Measurements from ENCODE around the gene MYL4. TPM values are rescaled to one million over a fixed set of nuclear protein-coding genes. Genes with fewer than 3 reads are reported as not detected.
"Not testable (repeated sequence)": the region's sequence is repeated elsewhere in the genome, so short reads cannot be mapped to it uniquely, and the experiment has no call there.

Gene MYL4
- total and polyA plus RNA-seq, 4 donors, result 0.96 to 3.0 (median 2.1) TPM; not detected in 1

DNA sequence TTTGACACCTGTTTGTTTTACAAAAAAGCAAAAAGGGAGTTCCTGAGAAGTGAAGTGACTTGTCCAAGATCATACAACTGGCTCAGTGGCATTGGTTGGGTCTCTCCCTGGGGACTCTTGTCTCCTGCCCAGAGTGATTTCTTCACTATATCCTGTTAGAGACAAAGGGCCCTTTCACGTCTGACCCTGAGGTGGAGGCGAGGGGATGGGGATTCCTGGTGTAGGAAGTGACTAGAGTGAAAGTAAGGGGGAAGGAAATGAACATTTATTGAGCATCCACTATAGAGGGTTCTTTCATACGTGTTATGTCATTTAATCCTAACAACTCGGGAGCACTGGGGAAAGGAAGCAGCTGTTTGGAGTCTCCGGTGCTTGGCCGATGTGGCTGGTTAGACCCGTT lies 53.4 kb downstream of the MYL4 start:
- ATAC-seq (ENCODE audit: low FRiP score), result no peak
- H3K27ac ChIP-seq (ENCODE audit: low read depth in 1 of 2, low read length in 2 of 2), result peak overlapping the region in 1 of 2 donors; percentile 3

DNA sequence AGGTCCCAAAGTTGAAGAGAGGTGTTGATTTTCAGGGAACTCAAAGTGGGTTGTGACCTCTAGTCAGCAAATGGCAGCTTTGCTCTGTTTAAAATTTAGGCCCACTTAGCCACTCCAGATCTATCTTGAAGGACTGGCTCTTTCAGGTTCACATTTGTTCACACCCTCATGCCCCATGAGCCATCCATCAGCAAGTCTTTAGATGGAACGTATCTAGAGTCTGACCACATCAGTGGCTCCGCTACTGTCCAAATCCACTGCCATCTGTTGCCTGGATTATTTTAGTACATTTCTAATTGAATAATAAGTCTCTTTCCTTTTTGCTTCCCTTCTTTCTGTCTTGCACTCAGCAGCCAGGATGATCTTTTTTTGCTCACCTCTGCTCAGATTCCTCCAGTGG lies 55.0 kb downstream of the MYL4 start:
- H3K27ac ChIP-seq (ENCODE audit: low read depth in 1 of 2, low read length in 2 of 2), result peak overlapping the region in 1 of 2 donors; percentile 61

More for the DNA sequence above, 53.4 kb downstream of the MYL4 start:
- no peaks in the 10 kb centered on the region for H3K27me3 ChIP-seq (ENCODE audit: control insufficient read depth in 1 of 2, insufficient read depth in 2 of 2, low read length in 1 of 2)
- H3K4me3 ChIP-seq (ENCODE audit: low read length in 2 of 2), result no peak overlapping the region
- no peaks in the 10 kb centered on the region for H3K36me3 ChIP-seq (ENCODE audit: control insufficient read depth in 1 of 2, insufficient read depth in 2 of 2, low read length in 1 of 2)
- WGBS, 2 donors, result 93 to 94% methylated on average over 7 of the region's 7 CpGs
- intact Hi-C loops (cut with DNase I), result no loop called here
- H3K4me1 ChIP-seq (ENCODE audit: control insufficient read depth in 1 of 2, insufficient read depth in 2 of 2, low read length in 2 of 2), result peaks cover 2 to 12% of the 10 kb centered on the region in 2 donors
- H3K9me3 ChIP-seq (ENCODE audit: control insufficient read depth, low read length), result no peaks in the 10 kb centered on the region
- DNase-seq, result no peak

DNA sequence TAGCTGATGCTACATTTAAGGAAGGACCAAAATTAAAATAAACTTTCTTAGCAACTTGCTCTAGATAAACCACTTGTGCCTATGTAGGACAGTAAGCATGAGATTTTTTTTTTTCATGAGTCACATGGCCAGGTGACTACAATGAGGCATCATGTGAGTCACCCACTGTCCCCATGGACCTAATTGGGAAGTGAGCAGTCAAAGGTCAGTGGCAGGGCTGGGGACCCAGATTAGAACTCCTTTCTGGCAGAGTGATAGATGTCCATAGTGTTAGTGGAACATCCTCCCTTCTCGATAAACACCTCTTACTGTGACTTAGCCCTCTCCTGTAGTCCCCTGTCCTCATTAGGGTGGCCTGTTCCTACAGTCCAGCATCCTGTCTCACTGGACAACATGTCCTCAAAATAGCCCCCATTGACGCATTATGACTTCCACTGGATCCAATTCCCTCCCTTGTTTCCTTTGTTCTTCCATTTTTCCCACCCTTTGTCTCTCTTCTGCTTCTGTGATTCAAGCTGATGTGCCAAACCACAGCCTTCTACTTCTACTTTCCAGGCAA lies 56.9 kb downstream of the MYL4 start:
- peak overlapping the region in 1 of 2 donors; percentile 56 for H3K27ac ChIP-seq (ENCODE audit: low read depth in 1 of 2, low read length in 2 of 2)
- no peaks in the 10 kb centered on the region for H3K27me3 ChIP-seq (ENCODE audit: control insufficient read depth in 1 of 2, insufficient read depth in 2 of 2, low read length in 1 of 2)
- WGBS, 2 donors, result 85 to 95% methylated on average over 2 of the region's 2 CpGs
- no peaks in the 10 kb centered on the region for H3K36me3 ChIP-seq (ENCODE audit: control insufficient read depth in 1 of 2, insufficient read depth in 2 of 2, low read length in 1 of 2)
- ATAC-seq (ENCODE audit: low FRiP score) (no peak), DNase-seq (no peak)
- peaks cover 4 to 13% of the 10 kb centered on the region in 2 donors for H3K4me1 ChIP-seq (ENCODE audit: control insufficient read depth in 1 of 2, insufficient read depth in 2 of 2, low read length in 2 of 2)
- H3K4me3 ChIP-seq (ENCODE audit: low read length in 2 of 2), result no peak overlapping the region
- H3K9me3 ChIP-seq (ENCODE audit: control insufficient read depth, low read length), result no peaks in the 10 kb centered on the region
- intact Hi-C loops (cut with DNase I), result no loop called here

More for the DNA sequence above, 55.0 kb downstream of the MYL4 start:
- no peak overlapping the region for H3K4me3 ChIP-seq (ENCODE audit: low read length in 2 of 2)
- H3K9me3 ChIP-seq (ENCODE audit: control insufficient read depth, low read length), result no peaks in the 10 kb centered on the region
- H3K36me3 ChIP-seq (ENCODE audit: control insufficient read depth in 1 of 2, insufficient read depth in 2 of 2, low read length in 1 of 2), result no peaks in the 10 kb centered on the region
- 78 to 87% methylated on average over 2 of the region's 2 CpGs for WGBS, 2 donors
- intact Hi-C loops (cut with DNase I), result no loop called here
- H3K4me1 ChIP-seq (ENCODE audit: control insufficient read depth in 1 of 2, insufficient read depth in 2 of 2, low read length in 2 of 2), result peaks cover 2 to 11% of the 10 kb centered on the region in 2 donors
- no peak for DNase-seq
- no peaks in the 10 kb centered on the region for H3K27me3 ChIP-seq (ENCODE audit: control insufficient read depth in 1 of 2, insufficient read depth in 2 of 2, low read length in 1 of 2)
- no peak for ATAC-seq (ENCODE audit: low FRiP score)

DNA sequence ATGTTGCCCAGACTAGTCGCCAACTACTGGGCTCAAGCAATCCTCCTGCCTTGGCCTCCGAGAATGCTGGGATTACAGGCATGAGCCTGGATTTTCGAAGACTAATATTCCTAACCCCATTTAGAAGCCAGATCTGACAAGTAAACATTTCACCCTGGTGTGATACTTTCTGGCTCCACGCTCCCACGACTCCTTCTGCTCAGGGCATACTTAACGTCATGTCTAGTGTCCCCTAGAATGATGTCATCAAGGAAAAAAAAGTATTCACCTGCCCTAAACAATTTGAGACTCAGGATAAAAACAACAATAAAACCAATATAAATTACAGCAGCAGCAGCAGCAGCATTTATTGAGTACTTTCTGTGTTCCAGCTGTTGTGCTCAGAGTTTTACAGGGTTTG lies 57.6 kb downstream of the MYL4 start:
- Histone ChIP-seq H3K27me3 (ENCODE audit: control insufficient read depth in 1 of 2, insufficient read depth in 2 of 2, low read length in 1 of 2) (no peaks in the 10 kb centered on the region), H3K36me3 (ENCODE audit: control insufficient read depth in 1 of 2, insufficient read depth in 2 of 2, low read length in 1 of 2) (no peaks in the 10 kb centered on the region), H3K9me3 (ENCODE audit: control insufficient read depth, low read length) (no peaks in the 10 kb centered on the region), H3K27ac (ENCODE audit: low read depth in 1 of 2, low read length in 2 of 2) (peak overlapping the region; percentile 72 to 81), H3K4me1 (ENCODE audit: control insufficient read depth in 1 of 2, insufficient read depth in 2 of 2, low read length in 2 of 2) (peaks cover 4 to 13% of the 10 kb centered on the region in 2 donors), H3K4me3 (ENCODE audit: low read length in 2 of 2) (no peak overlapping the region)
- ATAC-seq (ENCODE audit: low FRiP score), result no peak
- intact Hi-C loops (cut with DNase I), result no loop called here
- 51 to 56% methylated on average over 6 of the region's 6 CpGs for WGBS, 2 donors
- DNase-seq, result no peak

DNA sequence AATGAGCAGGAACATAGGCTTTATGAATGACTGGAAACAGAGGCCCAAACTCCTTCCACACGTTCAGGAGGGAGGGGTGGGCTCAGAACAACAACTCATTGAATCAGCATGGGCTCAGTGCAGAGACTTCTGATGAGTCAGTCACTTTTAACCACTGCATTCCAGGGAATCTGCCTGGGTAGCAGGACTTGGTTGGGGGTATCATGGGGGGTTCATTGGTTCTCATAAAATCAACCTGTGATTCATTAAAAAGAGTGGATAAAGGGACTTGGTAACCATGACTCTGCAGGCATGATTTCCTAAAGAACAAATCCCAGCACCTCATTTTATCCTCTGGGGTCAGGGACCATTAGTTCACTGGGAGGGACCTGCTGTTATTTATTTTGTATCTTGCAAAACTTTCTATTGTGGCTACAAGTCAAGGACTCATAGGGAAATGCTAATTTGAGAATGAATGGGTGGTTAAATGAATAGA lies 58.2 kb downstream of the MYL4 start:
- DNase-seq, result no peak
- no peak for ATAC-seq (ENCODE audit: low FRiP score)
- peaks cover 4 to 13% of the 10 kb centered on the region in 2 donors for H3K4me1 ChIP-seq (ENCODE audit: control insufficient read depth in 1 of 2, insufficient read depth in 2 of 2, low read length in 2 of 2)
- no peaks in the 10 kb centered on the region for H3K36me3 ChIP-seq (ENCODE audit: control insufficient read depth in 1 of 2, insufficient read depth in 2 of 2, low read length in 1 of 2)
- H3K9me3 ChIP-seq (ENCODE audit: control insufficient read depth, low read length), result no peaks in the 10 kb centered on the region
- 0 to 5% methylated on average over 1 of the region's 1 CpG for WGBS, 2 donors
- peak overlapping the region; percentile 72 to 81 for H3K27ac ChIP-seq (ENCODE audit: low read depth in 1 of 2, low read length in 2 of 2)
- no peak overlapping the region for H3K4me3 ChIP-seq (ENCODE audit: low read length in 2 of 2)
- H3K27me3 ChIP-seq (ENCODE audit: control insufficient read depth in 1 of 2, insufficient read depth in 2 of 2, low read length in 1 of 2), result no peaks in the 10 kb centered on the region
- intact Hi-C loops (cut with DNase I), result no loop called here

DNA sequence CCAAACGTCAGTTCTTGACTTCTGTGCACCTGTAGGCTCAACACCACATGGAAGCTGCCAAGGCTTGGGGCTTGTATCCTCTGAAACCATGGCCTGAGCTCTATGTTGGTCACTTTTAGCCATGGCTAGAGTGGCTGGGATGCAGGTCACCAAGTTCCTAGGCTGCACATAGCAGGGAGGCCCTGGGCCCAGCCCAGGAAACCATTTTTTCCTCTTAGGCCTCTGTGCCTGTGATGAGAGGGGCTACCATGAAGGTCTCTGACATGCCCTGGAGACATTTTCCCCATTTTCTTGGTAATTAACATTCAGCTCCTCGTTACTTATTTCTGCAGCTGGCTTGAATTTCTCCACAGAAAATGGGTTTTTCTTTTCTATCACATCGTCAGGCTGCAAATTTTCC lies 59.8 kb downstream of the MYL4 start:
- H3K4me3 ChIP-seq (ENCODE audit: low read length in 2 of 2); H3K27me3 ChIP-seq (ENCODE audit: control insufficient read depth in 1 of 2, insufficient read depth in 2 of 2, low read length in 1 of 2); DNase-seq; H3K36me3 ChIP-seq (ENCODE audit: control insufficient read depth in 1 of 2, insufficient read depth in 2 of 2, low read length in 1 of 2); ATAC-seq (ENCODE audit: low FRiP score); intact Hi-C loops (cut with DNase I); H3K9me3 ChIP-seq (ENCODE audit: control insufficient read depth, low read length): not testable (repeated sequence)
- WGBS, 2 donors, result 92 to 95% methylated on average over 3 of the region's 3 CpGs
- H3K4me1 ChIP-seq (ENCODE audit: control insufficient read depth in 1 of 2, insufficient read depth in 2 of 2, low read length in 2 of 2), result peaks cover 4 to 16% of the 10 kb centered on the region in 2 donors
- peak overlapping the region in 1 of 2 donors; percentile 16 for H3K27ac ChIP-seq (ENCODE audit: low read depth in 1 of 2, low read length in 2 of 2)

DNA sequence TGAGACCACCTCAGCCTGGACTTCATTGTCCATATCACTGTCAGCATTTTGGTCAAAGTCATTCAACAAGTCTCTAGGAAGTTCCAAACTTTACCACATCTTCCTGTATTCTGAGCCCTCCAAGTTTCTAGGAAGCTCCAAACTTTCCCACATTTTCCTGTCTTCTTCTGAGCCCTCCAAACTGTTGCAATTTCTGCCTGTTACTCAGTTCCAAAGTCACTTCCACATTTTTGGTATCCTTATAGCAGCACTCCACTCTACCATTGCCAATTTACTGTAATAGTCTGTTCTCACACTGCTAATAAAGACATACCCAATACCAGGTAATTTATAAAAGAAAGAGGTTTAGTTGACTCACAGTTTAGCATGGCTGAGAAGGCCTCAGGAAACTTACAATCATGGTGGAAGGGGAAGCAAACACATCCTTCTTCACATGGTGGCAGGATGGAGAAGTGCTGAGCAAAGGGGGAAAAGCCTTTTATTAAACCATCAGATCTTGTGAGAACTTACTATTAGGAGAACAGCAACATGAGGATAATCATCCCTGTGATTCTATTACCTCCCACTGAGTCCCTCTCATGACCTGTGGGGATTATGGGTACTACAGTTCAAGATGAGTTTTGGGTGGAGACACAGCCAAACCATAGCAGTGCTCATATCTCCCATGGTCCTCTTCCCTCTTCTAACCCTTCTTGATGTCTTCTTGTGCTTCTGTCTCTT lies 60.6 kb downstream of the MYL4 start:
- ATAC-seq (ENCODE audit: low FRiP score); DNase-seq; H3K36me3 ChIP-seq (ENCODE audit: control insufficient read depth in 1 of 2, insufficient read depth in 2 of 2, low read length in 1 of 2); H3K27ac ChIP-seq (ENCODE audit: low read depth in 1 of 2, low read length in 2 of 2); H3K27me3 ChIP-seq (ENCODE audit: control insufficient read depth in 1 of 2, insufficient read depth in 2 of 2, low read length in 1 of 2); H3K4me3 ChIP-seq (ENCODE audit: low read length in 2 of 2); H3K9me3 ChIP-seq (ENCODE audit: control insufficient read depth, low read length): not testable (repeated sequence)
- intact Hi-C loops (cut with DNase I), result loop anchor here in 1 of 2 donors (5.0 kb wide), 1 partner anchor 32 kb away; no protein-coding TSS in a partner anchor
- H3K4me1 ChIP-seq (ENCODE audit: control insufficient read depth in 1 of 2, insufficient read depth in 2 of 2, low read length in 2 of 2), result peaks cover 4 to 17% of the 10 kb centered on the region in 2 donors

DNA sequence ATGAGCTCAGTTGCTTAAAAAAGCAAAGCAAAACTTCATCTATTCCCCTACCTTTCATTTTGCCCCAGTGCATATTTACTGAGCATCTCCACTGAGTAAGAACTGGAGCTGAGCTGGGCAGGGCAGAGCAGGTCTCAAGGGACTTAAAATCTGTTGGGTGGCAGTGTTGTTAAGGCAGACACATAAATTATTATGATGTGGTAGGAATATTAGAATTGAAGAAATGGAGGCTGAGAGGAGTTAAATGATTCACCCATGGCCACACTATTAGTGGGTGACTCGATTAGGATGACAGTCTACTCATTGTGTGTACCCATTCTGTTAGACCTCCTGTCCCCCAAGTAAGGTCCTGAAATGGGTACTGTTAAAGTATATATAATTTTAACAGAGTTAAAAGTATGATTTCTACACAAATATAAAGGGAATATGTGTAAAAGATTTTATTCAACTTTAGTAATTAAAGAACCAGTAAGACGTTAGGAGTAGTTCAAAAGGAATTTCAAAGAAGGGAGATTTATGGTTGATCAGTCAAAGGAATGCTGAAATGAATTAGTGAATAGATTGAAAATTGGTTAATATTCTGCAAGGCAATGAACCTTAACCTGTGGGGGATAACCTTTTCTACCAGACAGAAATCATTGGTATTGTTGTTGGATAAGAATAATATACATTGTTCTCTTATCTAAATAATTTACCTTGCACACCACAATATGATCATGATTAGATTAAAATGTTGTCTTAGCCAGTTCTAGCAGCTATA lies 62.0 kb downstream of the MYL4 start:
- 87 to 92% methylated on average over 2 of the region's 2 CpGs for WGBS, 2 donors
- intact Hi-C loops (cut with DNase I), result loop anchor here in 1 of 2 donors (5.0 kb wide), 1 partner anchor 34 kb away; no protein-coding TSS in a partner anchor
- DNase-seq (no peak), ATAC-seq (ENCODE audit: low FRiP score) (no peak)
- H3K4me3 ChIP-seq (ENCODE audit: low read length in 2 of 2), result no peak overlapping the region
- H3K9me3 ChIP-seq (ENCODE audit: control insufficient read depth, low read length), result no peaks in the 10 kb centered on the region
- H3K27ac ChIP-seq (ENCODE audit: low read depth in 1 of 2, low read length in 2 of 2), result peak overlapping the region in 1 of 2 donors; percentile 38
- peaks cover 4 to 8% of the 10 kb centered on the region in 2 donors for H3K4me1 ChIP-seq (ENCODE audit: control insufficient read depth in 1 of 2, insufficient read depth in 2 of 2, low read length in 2 of 2)
- no peaks in the 10 kb centered on the region for H3K27me3 ChIP-seq (ENCODE audit: control insufficient read depth in 1 of 2, insufficient read depth in 2 of 2, low read length in 1 of 2)
- no peaks in the 10 kb centered on the region for H3K36me3 ChIP-seq (ENCODE audit: control insufficient read depth in 1 of 2, insufficient read depth in 2 of 2, low read length in 1 of 2)
